LoVo (cell line): ENCODE measurements around the gene OSBPL9.
"Not testable (repeated sequence)": the region's sequence is repeated elsewhere in the genome, so short reads cannot be mapped to it uniquely, and the experiment has no call there.

Experiments
- DNase-seq: peaks from one replicate; pipeline ENCODE4 v3.0.0-alpha.2; 2016; ENCODE audit warnings: low spot score

The OSBPL9 gene

DNA sequence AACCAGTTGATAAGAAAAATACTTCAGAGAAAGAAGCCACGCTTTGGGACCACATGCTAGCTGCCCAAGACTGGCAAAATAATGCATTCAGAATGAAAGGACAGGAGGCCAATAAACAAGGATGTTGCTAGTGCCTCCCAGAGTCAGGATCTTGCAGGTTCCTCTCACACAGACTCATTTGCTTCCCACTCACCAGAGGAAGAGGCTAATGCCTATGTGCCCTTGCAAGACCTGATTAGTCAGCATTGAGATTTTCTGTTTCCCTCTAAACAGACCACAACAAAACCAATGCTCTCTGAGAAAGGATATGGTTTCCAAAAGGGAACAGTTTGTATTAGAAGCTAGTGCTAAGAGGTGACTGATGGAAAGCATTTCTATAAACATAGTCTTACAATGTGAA, 176.0 kb downstream of the OSBPL9 start:
- DNase-seq = no peak

DNA sequence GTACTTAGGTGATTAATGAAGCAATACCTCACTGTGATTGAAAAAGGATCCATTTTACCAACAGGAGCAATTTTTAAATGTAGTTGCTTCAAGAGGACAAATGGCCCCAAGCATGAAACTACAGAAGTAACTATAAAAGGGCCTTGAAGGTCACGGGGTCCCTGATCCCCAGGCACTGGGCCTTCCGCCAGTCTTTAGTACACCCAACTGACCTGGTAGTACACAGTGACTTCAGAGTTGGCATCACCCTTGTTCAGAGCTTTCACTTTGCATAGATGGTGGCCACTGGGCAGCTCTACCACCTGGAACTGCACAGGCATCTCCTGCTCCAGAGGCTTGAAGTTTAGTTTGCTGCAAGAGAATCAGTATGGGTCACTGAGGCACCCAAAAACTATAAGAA, 177.4 kb downstream of the OSBPL9 start:
- no peak for DNase-seq

DNA sequence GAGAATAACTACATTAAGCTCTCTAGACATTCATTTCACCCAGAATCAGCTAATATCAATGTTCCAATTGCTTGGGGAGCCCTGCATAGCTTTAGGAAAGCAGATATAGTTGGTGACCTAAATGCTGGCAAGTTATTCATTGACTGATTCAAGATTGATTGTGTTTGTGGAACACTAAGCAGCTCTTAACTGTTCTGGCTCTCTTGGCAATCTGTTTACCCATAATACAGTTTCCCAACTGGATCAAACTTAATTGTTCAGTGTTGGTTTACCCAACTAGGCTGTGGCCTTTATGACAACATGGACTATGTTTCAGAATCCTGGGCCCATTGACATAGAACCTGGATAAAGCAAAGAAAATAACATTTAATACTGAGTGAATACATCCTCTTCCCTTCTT, 178.0 kb downstream of the OSBPL9 start:
- DNase-seq = no peak

DNA sequence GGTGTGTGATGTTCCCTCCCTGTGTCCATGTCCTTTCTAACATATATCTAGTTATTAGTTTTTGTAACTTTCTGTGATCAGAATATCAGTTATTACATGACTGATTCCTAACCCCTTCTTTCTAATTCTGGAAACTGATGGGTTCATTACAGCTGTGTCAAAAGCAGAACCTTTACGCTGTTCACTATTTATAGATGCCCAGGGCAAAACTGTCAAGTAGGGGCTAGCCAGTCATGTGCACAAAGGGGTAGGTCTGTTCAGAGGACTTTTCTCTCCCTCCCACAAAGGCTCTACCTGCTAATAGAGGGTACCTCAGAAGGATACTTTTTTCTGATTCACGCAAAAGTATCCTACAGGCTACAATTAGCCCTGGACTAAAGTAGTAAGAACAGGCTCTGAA, 182.5 kb downstream of the OSBPL9 start:
- no peak for DNase-seq

DNA sequence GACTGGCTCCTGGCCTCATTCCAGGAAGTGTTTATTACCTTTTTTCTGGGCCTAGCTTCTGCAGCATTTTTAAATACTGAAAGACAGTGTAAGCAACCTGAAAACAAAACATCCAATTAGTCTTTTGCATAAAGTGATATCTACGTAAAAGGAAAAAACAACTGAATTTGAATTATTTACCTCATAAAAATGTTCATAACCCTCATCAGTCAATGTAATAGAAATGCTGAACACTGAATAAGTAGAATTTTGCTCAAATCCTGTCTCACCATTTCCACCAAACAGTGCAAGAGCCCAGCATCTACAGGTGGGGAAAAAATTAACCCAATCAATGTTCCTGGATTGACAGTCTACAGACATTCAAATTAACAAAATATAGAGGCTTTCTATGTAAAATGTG, 197.6 kb downstream of the OSBPL9 start:
- DNase-seq = no peak

DNA sequence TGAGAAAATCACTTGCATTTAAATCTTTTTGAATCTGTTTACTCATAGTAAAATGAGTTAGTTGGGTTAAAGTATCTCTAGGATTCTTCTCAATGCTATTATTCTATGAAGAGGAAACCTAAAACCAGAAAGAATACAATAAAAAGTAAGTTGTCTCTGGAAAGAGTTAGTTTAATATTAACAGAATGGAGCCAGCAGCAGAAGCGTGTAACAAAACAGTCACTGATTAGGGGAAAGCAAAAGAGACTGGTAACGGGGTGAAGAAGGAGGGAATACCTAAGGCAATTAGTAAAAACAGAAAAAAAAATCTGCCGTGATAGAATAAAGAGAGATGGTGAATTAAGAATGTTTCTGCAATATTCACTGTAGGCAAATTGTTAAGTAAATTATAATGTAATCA, 201.6 kb downstream of the OSBPL9 start:
- DNase-seq = no peak

DNA sequence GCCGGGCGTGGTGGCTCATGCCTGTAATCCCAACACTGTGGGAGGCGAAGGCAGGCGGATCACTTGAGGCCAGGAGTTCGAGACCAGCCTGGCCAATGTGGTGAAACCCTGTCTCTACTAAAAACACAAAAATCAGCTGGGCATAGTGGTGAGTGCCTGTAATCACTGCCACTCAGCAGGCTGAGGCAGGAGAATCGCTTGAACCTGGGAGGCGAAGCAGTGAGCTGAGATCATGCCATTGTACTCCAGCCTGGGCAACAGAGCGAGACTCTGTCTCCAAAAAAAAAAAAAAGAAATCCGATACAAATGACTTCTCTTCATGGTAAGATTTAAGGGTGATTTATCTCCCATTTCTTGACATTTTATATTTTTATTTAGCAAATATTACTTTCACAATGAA, 202.1 kb downstream of the OSBPL9 start:
- not testable (repeated sequence) for DNase-seq

DNA sequence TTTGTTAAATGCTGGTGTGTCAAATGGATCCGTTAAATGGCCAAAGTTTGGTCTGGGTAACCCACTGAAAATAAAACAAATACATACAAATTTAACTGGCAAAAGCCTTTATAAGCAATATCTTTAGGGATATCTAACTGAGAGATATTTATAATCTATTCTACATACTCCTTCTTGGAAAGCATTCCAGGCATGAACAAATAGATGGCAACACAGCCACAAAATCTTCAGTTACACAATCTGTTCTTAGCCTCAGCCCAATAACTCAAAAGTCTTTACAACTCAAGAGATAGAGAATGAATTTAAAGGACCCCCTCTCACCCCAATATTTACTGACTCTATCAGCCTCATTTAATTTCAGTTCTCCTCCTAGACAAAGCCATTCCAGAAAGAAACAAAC, 202.9 kb downstream of the OSBPL9 start:
- DNase-seq = no peak

DNA sequence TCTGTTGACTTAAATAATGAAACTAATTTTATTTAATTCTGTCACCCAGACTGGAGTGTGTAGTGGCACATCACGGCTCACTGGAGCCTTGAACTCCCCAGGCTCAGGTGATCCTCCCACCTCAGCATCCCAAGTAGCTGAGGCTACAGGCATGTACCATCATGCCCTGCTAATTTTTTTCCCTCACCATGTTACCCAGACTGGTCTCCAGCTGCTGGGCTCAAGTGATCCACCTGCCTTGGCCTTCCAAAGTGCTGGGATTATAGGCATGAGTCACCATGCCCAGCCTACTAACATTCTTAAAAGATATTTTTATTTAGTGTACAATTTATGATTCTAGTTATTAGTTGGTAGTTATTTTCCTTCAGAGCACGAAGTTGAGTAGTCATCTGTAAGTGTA, 212.2 kb downstream of the OSBPL9 start:
- DNase-seq = peak; percentile 29

DNA sequence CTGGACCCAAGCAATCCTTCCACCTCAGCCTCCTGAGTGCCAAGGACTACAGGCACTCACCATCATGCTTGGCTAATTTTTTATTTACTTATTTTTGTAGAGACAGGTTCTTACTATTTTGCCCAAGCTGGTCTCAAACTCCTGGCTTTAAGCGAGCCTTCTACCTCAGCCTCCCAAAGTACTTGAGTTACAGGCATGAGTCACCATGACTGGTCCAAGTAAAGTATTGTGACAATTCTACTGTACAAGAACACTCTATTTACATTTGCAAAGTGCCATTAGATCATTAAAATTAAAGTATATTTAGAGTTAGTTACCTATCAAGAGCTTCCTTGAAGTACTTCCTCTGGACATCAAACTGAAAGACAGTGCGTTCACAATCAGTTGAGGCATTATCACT, 216.8 kb downstream of the OSBPL9 start:
- DNase-seq = no peak

DNA sequence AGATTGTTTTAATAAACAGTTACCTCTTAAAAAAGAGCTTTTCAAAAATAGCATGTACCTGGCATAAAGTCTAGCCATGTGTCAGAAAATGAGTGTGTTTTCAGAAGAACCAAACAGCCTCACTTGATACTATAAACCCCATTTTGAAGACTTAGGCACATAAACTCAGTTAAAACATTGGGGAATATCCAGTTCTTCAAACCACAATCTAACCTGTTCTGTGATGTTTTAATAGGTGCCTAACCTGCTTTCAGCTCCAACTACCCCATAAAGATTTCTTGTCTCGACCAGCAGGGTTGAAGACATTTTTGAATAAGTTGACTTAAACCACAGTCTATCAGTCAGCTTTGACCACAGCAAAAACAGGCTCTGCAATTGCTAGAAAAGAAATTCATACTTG, 220.4 kb downstream of the OSBPL9 start:
- no peak for DNase-seq
